GM19099 (cell line): ENCODE data around the gene RPS27.
A peak's percentile ranks its signal among the peaks of the same experiment; 100 is the strongest.

ENCODE experiments used
- POLR2A ChIP-seq: IDR thresholded peaks from 3 replicates; pipeline ENCODE4 v1.6.1; 2011; ENCODE audit warnings: low read depth; ENCODE audit not compliant: insufficient read length; ENCODE audit errors: extremely low read depth

Gene RPS27

GRCh38 chr1:153968972-153969371 lies 21.6 kb upstream of the RPS27 start:
- no peak for TF ChIP-seq POLR2A

DNA sequence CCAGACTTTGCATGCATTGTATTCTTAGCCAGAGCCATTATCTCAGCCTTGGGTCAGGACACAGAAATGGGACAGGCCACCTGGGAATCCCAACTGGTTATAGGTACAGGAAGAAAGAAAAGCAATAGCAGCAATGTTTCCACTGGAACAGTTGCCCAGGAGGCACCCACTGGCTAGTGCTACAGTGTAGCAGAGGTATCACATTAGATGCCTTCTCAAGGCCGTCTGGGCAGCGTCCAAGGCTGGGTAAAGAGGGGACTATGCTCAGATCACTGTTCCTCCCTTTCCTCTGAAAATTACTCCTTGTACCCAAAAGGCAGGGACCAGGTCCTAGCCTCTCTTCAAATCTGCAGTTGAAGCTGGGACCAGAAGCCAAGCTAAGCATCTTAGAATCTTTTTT lies 20.2 kb upstream of the RPS27 start:
- TF ChIP-seq POLR2A, result no peak

DNA sequence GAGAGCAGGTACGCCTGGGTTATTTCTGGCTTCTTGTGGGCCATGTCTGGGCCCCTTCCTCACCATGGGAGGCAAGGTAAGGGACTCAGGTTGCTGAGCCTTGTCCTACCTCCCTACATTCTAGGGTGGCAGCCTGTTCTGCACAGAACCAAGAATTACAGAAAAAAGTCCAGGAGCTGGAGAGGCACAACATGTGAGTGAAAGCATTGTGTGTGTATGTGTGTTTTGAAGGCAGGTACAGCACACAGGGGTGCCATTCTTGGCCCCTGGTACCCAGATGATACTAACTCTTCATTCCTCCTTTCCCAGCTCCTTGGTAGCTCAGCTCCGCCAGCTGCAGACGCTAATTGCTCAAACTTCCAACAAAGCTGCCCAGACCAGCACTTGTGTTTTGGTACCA lies 17.5 kb upstream of the RPS27 start:
- no peak for TF ChIP-seq POLR2A

- no peak for TF ChIP-seq POLR2A
These were observed 17.0 kb upstream of the RPS27 start for GRCh38 chr1:153973525-153973924.

DNA sequence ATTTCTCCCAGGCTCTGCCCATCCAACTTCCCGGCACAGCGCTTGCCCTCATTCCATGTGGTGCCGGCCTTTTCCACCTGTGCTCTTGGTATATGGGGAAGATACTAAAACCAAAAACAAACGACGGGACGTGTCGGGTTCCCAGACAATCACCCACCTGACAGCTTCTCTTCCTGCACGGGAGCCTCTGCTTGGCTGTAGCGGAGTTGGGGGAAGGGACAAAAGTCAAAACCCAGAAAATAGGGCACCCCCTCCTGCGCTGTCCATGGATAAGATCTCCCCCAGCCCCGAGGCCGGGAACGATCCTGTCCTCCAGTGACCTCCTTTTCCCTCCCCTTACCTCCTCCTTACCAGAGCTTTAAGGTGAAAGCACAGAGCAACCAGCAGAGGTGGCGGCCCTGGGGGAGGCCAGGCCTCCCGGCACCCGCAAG lies 13.7 kb upstream of the RPS27 start:
- TF ChIP-seq POLR2A, result no peak

DNA sequence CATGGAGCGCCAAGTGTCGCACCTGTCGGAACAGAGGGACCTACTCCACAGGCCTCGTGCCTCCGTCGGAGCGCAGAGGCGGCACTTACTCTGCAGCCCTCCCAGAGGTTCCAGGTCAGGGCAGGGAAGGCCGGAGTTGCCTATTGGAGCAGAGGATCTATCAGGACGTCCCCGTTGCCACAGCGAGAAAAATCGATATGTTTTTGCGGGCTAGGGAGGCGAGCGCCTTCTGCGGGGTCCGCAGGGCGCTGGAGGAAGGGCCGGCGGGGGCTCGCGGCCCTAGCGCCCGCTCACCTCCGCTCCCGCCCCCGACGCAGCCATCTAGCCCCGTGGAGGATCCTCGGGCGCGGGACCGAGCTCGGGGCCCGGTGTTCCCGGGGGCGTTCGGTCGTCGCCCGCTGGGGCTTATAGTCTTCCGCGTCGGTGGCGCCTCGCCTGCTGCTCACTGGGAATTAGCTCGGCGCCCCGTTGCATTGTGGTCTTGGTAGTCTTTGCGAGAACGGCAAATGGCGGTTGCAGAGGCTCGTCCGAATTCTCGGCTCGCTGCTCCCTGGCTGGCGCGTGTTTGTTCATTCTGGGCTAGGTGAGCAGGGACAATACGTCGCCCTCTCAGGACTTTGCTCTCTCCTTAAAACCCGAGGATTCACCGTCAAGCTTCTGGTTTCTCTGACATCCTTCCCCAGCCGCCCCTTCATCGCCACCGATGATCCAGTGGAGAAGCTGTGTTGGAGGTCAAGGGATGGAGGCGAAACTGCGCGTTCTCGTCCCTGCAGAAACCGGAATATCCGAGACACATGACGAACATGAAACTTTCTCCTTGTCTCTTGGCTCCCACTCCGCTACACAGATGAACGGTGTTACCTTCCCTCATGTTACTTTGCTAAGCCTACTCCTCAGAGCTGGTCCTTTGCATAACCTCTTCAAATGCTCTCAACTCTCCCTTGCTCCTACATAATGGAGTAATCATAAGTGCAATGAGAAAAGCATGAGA lies 13.0 kb upstream of the RPS27 start, which contains the start of gene JTB:
Gene JTB, minus strand, starts transcription at position 425 of the 991 bp plus-strand sequence. Its CDS starts 422 bp downstream, at position 3.
- TF ChIP-seq POLR2A, result peak; percentile 94

GRCh38 chr1:153978274-153978909 lies 12.2 kb upstream of the RPS27 start:
- no peak for TF ChIP-seq POLR2A

- no peak for TF ChIP-seq POLR2A
These were observed 6.3 kb upstream of the RPS27 start for GRCh38 chr1:153984123-153984894.

DNA sequence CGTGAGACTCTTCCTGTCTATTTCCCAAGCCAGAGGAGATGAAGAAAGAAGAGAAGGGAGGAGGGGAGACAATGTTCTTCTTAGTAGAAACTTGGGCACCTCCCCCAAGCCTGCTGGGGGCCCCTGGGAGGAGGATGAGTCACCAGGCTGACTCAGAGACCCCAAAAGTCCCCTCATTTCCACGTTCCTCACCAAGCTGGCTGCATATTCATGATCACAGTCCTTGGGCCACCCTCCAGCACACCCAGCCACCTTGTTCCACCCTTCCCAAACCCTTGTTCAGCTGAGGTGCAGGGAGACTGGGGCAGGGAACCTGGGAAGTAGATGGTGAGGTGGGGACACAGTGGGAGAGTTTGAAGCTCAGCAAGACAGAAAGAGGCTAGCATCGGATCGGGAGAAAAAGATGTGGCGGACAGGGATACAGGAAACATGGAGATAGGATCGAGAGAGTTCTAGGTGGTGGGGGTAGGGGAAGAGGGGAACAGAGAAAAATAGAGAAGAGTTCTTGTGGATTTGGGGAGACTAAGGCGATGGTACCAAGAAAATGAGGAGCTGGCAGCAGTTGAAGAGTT lies 5.1 kb upstream of the RPS27 start:
- peak; percentile 29 for TF ChIP-seq POLR2A

GRCh38 chr1:153985941-153986761 lies 4.4 kb upstream of the RPS27 start, which contains the start of gene RAB13:
RAB13 (minus strand) TSS chr1:153986339; CDS start chr1:153986236, 103 bp downstream.
- TF ChIP-seq POLR2A, result no peak

DNA sequence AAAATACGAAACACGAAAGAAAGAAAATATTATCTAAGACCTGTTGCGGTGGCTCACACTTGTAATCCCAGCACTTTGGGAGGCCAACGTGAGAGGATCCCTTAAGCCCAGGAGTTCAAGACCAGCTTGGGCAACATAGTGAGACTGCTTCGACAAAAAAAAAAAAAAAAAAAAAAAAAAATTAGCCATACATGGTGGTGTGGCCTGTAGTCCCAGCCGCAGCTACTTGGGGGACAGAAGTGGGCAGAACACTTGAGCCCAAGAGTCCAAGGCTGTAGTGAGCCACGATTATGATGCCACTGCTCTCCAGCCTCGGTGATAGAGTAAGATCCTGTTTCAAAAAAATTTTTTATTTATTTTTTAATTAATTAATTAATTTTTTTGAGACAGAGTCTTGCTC lies 2.9 kb upstream of the RPS27 start:
- TF ChIP-seq POLR2A, result no peak

DNA sequence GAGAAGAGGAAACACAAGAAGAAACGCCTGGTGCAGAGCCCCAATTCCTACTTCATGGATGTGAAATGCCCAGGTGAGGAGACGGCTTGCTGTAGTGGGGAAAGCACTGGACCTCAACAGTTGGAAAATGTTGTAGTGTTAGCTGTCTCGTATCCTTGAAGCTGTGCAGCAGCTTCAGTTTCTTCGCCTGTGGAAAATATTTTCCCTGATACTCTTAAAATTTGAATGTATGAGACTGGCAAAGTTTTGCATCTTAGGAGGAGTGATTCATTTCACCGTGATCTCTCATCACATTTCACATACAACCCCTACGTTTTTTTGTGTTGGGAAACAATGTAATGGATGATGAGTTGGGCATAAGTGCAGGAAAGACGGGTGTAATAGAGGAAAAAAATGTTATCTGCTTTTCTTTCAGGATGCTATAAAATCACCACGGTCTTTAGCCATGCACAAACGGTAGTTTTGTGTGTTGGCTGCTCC lies 629 bp downstream of the RPS27 start:
- TF ChIP-seq POLR2A, result no peak

- TF ChIP-seq POLR2A, result no peak
These were observed 1.2 kb downstream of the RPS27 start for GRCh38 chr1:153991806-153992205.

GRCh38 chr1:153995202-153995601 lies 4.6 kb downstream of the RPS27 start:
- TF ChIP-seq POLR2A, result no peak

GRCh38 chr1:153995640-153996039 lies 5.1 kb downstream of the RPS27 start:
- no peak for TF ChIP-seq POLR2A
